GM10266 (cell line): Measurements from ENCODE around the gene NTRK3.

Experiments used
- DNase-seq: peaks from one replicate; pipeline ENCODE4 v3.0.0; 2012; ENCODE audit errors: extremely low spot score
- CTCF ChIP-seq: IDR thresholded peaks from 2 replicates; pipeline ENCODE4 v1.5.1; 2012; ENCODE audit warnings: mild to moderate bottlenecking, low read depth; ENCODE audit not compliant: control insufficient read depth, insufficient read depth; ENCODE audit errors: missing control alignments

The NTRK3 gene

GRCh38 chr15:88209111-88209510 is 47.4 kb downstream of the NTRK3 start:
- DNase-seq = no peak
- TF ChIP-seq CTCF = no peak

- TF ChIP-seq CTCF = no peak
- DNase-seq = no peak
Measured at GRCh38 chr15:88208396-88208795, 48.1 kb downstream of the NTRK3 start.

- no peak for TF ChIP-seq CTCF
- DNase-seq = no peak
Measured at GRCh38 chr15:88207565-88207964, 49.0 kb downstream of the NTRK3 start.

GRCh38 chr15:88204584-88204983 is 52.0 kb downstream of the NTRK3 start:
- DNase-seq = no peak
- TF ChIP-seq CTCF = no peak

GRCh38 chr15:88202231-88202630 is 54.3 kb downstream of the NTRK3 start:
- DNase-seq = no peak
- no peak for TF ChIP-seq CTCF

GRCh38 chr15:88201207-88201606 is 55.3 kb downstream of the NTRK3 start:
- DNase-seq = no peak
- no peak for TF ChIP-seq CTCF

- TF ChIP-seq CTCF = no peak
Measured at GRCh38 chr15:88196961-88197360, 59.6 kb downstream of the NTRK3 start.

More at GRCh38 chr15:88196961-88197360, 59.6 kb downstream of the NTRK3 start:
- DNase-seq = no peak
